DOHH2 (cell line): ENCODE results near the gene MACROD2.

Experiments
- H3F3A ChIP-seq: fragments of 200-600 bp; sonication (generic), shearing (Covaris generic); 2 replicates; pipeline ENCODE4 v1.6.0; 2016; ENCODE audit warnings: antibody characterized with exemption, mild to moderate bottlenecking; ENCODE audit not compliant: control insufficient read depth, insufficient read depth
- H3K27ac ChIP-seq: fragments of 200-600 bp; sonication (generic); 2 replicates; pipeline ENCODE4 v1.5.1; 2014; ENCODE audit warnings: low read depth, mild to moderate bottlenecking, low read length, moderate library complexity
- H3K27me3 ChIP-seq: fragments of 200-600 bp; sonication (generic); 2 replicates; pipeline ENCODE4 v1.6.1; 2014; ENCODE audit warnings: mild to moderate bottlenecking, low read length, mixed read lengths; ENCODE audit not compliant: control insufficient read depth
- H3K36me3 ChIP-seq: fragments of 200-600 bp; sonication (generic); 2 replicates; pipeline ENCODE4 v1.6.1; 2014; ENCODE audit warnings: mild to moderate bottlenecking, low read length, moderate library complexity, mixed read lengths; ENCODE audit not compliant: control insufficient read depth
- H3K4me1 ChIP-seq: fragments of 200-600 bp; sonication (generic); 2 replicates; pipeline ENCODE4 v1.6.1; 2014; ENCODE audit warnings: mild to moderate bottlenecking, low read length, mixed read lengths; ENCODE audit not compliant: control insufficient read depth
- H3K4me2 ChIP-seq: fragments of 200-600 bp; sonication (generic); 2 replicates; pipeline ENCODE4 v1.6.0; 2014; ENCODE audit warnings: mild to moderate bottlenecking, low read length, moderate library complexity
- H3K4me3 ChIP-seq: fragments of 200-600 bp; sonication (generic); 2 replicates; pipeline ENCODE4 v1.5.1; 2014; ENCODE audit warnings: mild to moderate bottlenecking, low read length, mixed read lengths
- H3K79me2 ChIP-seq: fragments of 200-600 bp; sonication (generic); 2 replicates; pipeline ENCODE4 v1.6.1; 2014; ENCODE audit warnings: mild to moderate bottlenecking, low read length, mixed read lengths; ENCODE audit not compliant: control insufficient read depth
- H3K9me2 ChIP-seq: fragments of 200-600 bp; sonication (generic); replicated peaks from 2 replicates; pipeline ENCODE4 v1.6.1; 2014; ENCODE audit warnings: mild to moderate bottlenecking, low read length, mixed read lengths; ENCODE audit not compliant: control insufficient read depth
- H3K9me3 ChIP-seq: fragments of 200-600 bp; sonication (generic); 2 replicates; pipeline ENCODE4 v1.6.1; 2014; ENCODE audit warnings: antibody characterized with exemption, low read length, mixed read lengths; ENCODE audit not compliant: control insufficient read depth, insufficient read depth
- H4K20me1 ChIP-seq: fragments of 200-600 bp; sonication (generic); 2 replicates; pipeline ENCODE4 v1.6.0; 2014; ENCODE audit warnings: low read depth, mild to moderate bottlenecking, antibody characterized with exemption, low read length, moderate library complexity; ENCODE audit not compliant: control insufficient read depth, insufficient read depth
- CTCF ChIP-seq: fragments of 200-600 bp; sonication (generic); IDR thresholded peaks from one replicate; pipeline ENCODE4 v1.5.1; 2014; ENCODE audit warnings: antibody characterized with exemption, mild to moderate bottlenecking, low read depth, low read length; ENCODE audit not compliant: poor library complexity, severe bottlenecking
- EZH2phosphoT487 ChIP-seq: fragments of 200-600 bp; sonication (generic); IDR thresholded peaks from 2 replicates; pipeline ENCODE4 v1.6.1; 2017; ENCODE audit warnings: borderline replicate concordance, mild to moderate bottlenecking, antibody characterized with exemption, low read length, moderate library complexity, mixed read lengths

Gene MACROD2

DNA sequence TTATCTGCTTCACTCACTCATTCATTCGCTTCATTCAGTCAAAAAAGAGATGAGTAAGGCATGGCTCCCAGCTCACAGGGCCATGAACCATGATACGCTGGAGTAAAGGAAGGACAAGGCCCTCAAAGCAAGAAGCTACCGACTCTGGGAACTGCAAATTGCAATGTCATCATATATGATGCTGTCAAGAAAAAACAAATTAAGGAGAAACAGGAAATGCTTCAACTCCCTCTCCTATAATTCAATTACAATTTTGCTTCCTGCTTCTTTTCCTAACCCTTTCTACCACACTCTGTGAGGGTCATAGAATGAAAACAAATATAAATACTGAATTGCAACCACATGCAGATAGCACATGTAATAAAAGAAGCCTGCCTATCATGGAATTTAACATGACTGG is 1067.8 kb downstream of the MACROD2 start:
- no peak overlapping the region for H3K4me3 ChIP-seq
- no peaks in the 10 kb centered on the region for H3K79me2 ChIP-seq
- TF ChIP-seq EZH2phosphoT487 (no peak), CTCF (no peak)
- no peaks in the 10 kb centered on the region for H3K9me2 ChIP-seq
- H3K27me3 ChIP-seq = no peaks in the 10 kb centered on the region
- H3K9me3 ChIP-seq = no peaks in the 10 kb centered on the region
- H3K36me3 ChIP-seq = no peaks in the 10 kb centered on the region
- no peaks in the 10 kb centered on the region for H3F3A ChIP-seq
- no peaks in the 10 kb centered on the region for H4K20me1 ChIP-seq
- no peak overlapping the region for H3K27ac ChIP-seq
- H3K4me2 ChIP-seq = no peak overlapping the region
- no peaks in the 10 kb centered on the region for H3K4me1 ChIP-seq

DNA sequence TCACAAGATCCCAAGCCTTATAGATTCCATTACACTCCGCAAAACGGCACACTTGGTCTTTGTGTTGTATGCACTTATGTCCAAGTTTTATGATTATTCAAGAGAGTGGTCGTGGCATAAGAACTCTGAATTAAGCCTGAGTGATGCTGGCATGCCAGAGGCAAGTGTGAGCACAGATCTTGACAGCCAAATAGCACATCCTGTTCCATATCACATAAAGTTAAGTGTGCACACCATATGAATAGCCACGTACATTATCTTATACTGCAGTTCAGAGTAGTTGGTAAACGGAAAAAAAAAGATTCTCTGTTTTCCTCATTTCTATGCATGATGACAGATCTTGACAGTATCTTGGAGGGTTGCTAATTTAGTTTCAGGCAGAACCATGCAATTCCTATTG is 1069.4 kb downstream of the MACROD2 start:
- TF ChIP-seq CTCF (no peak), EZH2phosphoT487 (no peak)
- no peak overlapping the region for H3K27ac ChIP-seq

DNA sequence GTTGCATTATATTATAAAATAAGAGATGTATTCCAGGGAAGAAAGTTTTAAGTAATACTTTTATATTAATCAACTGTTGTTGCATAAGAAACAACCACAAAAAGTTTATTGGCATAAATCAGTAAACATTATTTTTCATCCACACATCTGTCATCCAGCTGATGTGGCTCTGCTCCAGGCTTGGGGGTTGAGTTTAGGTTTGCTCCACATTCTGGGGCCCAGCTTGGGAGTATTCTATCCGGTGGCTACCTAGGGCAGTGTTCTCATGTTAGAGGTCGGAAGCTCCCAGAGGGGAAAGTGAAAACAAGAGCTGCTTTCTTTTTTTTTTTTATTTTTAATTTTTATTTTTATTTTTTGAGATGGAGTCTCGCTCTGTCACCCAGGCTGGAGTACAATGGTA is 1070.5 kb downstream of the MACROD2 start:
- no peak overlapping the region for H3K4me2 ChIP-seq
- no peak overlapping the region for H3K27ac ChIP-seq
- no peaks in the 10 kb centered on the region for H3K36me3 ChIP-seq
- H3F3A ChIP-seq = no peaks in the 10 kb centered on the region
- no peaks in the 10 kb centered on the region for H3K79me2 ChIP-seq
- no peaks in the 10 kb centered on the region for H4K20me1 ChIP-seq
- H3K4me1 ChIP-seq = no peaks in the 10 kb centered on the region
- H3K9me2 ChIP-seq = no peaks in the 10 kb centered on the region
- TF ChIP-seq EZH2phosphoT487 = no peak
- TF ChIP-seq CTCF = no peak
- no peaks in the 10 kb centered on the region for H3K9me3 ChIP-seq
- H3K4me3 ChIP-seq = no peak overlapping the region
- H3K27me3 ChIP-seq = no peaks in the 10 kb centered on the region

More for the DNA sequence above, 1069.4 kb downstream of the MACROD2 start:
- no peaks in the 10 kb centered on the region for H3K79me2 ChIP-seq
- H3K4me3 ChIP-seq = no peak overlapping the region
- no peaks in the 10 kb centered on the region for H4K20me1 ChIP-seq
- no peaks in the 10 kb centered on the region for H3K9me2 ChIP-seq
- H3K27me3 ChIP-seq = no peaks in the 10 kb centered on the region
- H3F3A ChIP-seq = no peaks in the 10 kb centered on the region
- no peak overlapping the region for H3K4me2 ChIP-seq
- no peaks in the 10 kb centered on the region for H3K4me1 ChIP-seq
- no peaks in the 10 kb centered on the region for H3K36me3 ChIP-seq
- H3K9me3 ChIP-seq = no peaks in the 10 kb centered on the region

- no peaks in the 10 kb centered on the region for H3K27me3 ChIP-seq
- H3K27ac ChIP-seq = no peak overlapping the region
- H3K9me3 ChIP-seq = no peaks in the 10 kb centered on the region
- no peak overlapping the region for H3K4me3 ChIP-seq
- no peaks in the 10 kb centered on the region for H3K79me2 ChIP-seq
- no peaks in the 10 kb centered on the region for H3K36me3 ChIP-seq
- no peaks in the 10 kb centered on the region for H3K4me1 ChIP-seq
- H3K4me2 ChIP-seq = no peak overlapping the region
- no peaks in the 10 kb centered on the region for H3K9me2 ChIP-seq
- TF ChIP-seq CTCF (no peak), EZH2phosphoT487 (no peak)
- no peaks in the 10 kb centered on the region for H4K20me1 ChIP-seq
- H3F3A ChIP-seq = no peaks in the 10 kb centered on the region
These were observed 1073.2 kb downstream of the MACROD2 start for GRCh38 chr20:15068486-15068885.
